PC-9 (cell line): Measurements from ENCODE around the gene PLPP3.

ENCODE experiments used
- CTCF ChIP-seq: fragments of 200-600 bp; sonication (generic); conservative IDR thresholded peaks from 2 replicates; pipeline ENCODE4 v1.6.1; 2017; ENCODE audit warnings: mixed run types, antibody characterized with exemption, mild to moderate bottlenecking, moderate library complexity
- EZH2 ChIP-seq: fragments of 200-600 bp; sonication (generic); IDR thresholded peaks from 2 replicates; pipeline ENCODE4 v1.8.0; 2017; ENCODE audit warnings: antibody characterized with exemption, low read depth

- TF ChIP-seq CTCF (no peak), EZH2 (no peak)
Observed at GRCh38 chr1:56627019-56627635, 47.8 kb upstream of the PLPP3 start.
